ENCODE results near the gene MPV17L2.
A peak's percentile ranks its signal among the peaks of the same experiment; 100 is the strongest.

Gene MPV17L2

DNA sequence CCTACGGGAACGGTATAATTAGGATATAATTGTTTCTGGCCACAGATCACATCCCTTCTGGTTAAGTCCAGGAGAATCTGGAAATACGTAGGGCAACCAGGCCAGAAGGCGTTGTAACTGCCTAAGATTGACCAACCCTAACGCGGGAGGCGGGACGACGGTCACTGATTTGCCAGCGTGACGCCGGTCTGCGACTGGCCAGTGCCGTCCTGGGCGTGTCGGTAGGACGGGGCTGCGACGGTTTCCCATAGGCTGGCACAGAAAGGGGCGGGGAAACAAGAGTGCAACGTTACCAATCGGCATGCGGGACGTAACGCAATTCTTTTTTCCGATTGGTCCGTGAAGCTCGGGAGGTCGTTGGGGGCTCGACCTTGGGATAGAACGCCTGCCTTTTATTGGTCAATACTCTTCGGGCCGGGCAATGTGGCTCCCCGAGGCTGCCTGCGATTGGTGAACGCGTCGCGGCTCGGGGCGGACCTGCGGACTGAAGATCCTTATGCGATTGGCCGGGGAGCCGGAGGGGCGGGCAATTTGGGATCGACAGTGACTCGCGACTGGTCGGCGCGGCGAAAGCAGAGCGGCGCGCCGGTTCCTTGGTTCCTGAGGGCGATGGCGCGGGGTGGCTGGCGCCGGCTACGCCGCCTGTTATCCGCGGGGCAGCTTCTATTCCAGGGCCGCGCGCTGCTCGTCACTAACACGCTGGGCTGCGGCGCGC lies at the start of gene MPV17L2:
Gene MPV17L2, plus strand, starts transcription at position 546 of the 715 bp plus-strand sequence. Its CDS starts 64 bp downstream, at position 610.
- Histone ChIP-seq H3K4me1 (ENCODE audit: insufficient read depth, low read length) (peaks cover 5% of the 10 kb centered on the region; the same call in 1 of the 2 replicates), H3K9ac (ENCODE audit: low read depth, low read length) (peak within 1 kb of the TSS; percentile 82), H3K36me3 (ENCODE audit: insufficient read depth, low read length) (no peaks in the 10 kb centered on the region), H3K9me3 (ENCODE audit: control insufficient read depth, insufficient read depth, low read length) (no peaks in the 10 kb centered on the region)

DNA sequence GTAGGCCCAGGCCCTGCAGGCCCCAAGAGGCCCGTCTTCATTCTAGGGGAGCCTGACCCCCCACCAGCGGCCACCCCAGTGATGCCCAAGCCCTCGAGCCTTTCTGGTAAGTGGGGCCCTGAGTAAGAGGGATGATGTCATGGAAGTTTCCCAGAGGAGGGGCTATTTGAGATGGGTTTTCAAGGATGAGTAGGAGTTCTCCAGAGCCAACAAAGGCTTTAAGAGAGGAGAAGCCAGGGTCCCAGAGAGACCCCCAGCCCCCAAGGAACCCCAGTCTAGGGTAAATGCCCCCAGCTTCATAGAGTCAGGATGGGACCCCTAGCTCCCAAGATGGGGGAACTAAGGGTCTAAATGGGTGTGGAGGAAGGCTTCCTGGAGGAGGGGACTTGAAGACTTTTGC lies 49.1 kb upstream of the MPV17L2 start:
- Histone ChIP-seq H3K9ac (ENCODE audit: low read depth, low read length) (no peak overlapping the region), H3K9me3 (ENCODE audit: control insufficient read depth, insufficient read depth, low read length) (no peaks in the 10 kb centered on the region), H3K4me1 (ENCODE audit: insufficient read depth, low read length) (no peaks in the 10 kb centered on the region), H3K36me3 (ENCODE audit: insufficient read depth, low read length) (no peaks in the 10 kb centered on the region; the same call in 1 of the 2 replicates)

DNA sequence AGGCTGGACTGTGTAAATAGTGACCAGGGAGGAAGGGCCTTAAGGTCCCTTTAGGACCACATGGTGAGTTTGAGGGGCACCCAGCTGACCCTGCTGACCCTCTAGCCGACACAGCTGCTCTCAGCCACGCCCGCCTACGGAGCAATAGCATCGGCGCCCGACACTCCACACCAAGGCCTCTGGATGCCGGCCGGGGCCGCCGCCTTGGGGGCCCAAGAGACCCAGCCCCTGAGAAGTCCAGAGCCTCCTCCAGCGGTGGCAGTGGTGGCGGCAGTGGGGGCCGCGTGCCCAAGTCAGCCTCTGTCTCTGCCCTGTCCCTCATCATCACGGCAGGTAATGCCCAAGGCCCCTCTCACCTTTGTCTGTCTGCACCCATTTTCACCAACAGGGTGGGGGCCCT lies 48.7 kb upstream of the MPV17L2 start:
- Histone ChIP-seq H3K9ac (ENCODE audit: low read depth, low read length) (no peak overlapping the region), H3K36me3 (ENCODE audit: insufficient read depth, low read length) (no peaks in the 10 kb centered on the region; the same call in 1 of the 2 replicates), H3K9me3 (ENCODE audit: control insufficient read depth, insufficient read depth, low read length) (no peaks in the 10 kb centered on the region), H3K4me1 (ENCODE audit: insufficient read depth, low read length) (no peaks in the 10 kb centered on the region)

DNA sequence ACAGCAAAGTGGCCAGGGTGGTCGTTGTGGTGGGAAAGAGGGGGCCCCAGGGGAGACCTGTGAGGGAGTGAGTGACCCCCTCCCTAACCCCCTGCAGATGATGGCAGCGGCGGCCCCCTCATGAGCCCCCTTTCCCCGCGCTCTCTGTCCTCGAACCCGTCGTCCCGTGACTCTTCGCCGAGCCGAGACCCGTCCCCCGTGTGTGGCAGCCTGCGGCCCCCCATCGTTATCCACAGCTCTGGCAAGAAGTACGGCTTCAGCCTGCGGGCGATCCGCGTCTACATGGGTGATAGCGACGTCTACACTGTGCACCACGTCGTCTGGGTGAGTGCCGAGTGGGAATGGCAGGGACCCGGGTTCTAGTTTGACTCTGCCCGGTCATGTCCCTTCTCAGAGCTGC lies 48.1 kb upstream of the MPV17L2 start:
- no peaks in the 10 kb centered on the region for H3K9me3 ChIP-seq (ENCODE audit: control insufficient read depth, insufficient read depth, low read length)
- H3K9ac ChIP-seq (ENCODE audit: low read depth, low read length): no peak overlapping the region
- no peaks in the 10 kb centered on the region for H3K4me1 ChIP-seq (ENCODE audit: insufficient read depth, low read length)
- no peaks in the 10 kb centered on the region; the same call in 1 of the 2 replicates for H3K36me3 ChIP-seq (ENCODE audit: insufficient read depth, low read length)

DNA sequence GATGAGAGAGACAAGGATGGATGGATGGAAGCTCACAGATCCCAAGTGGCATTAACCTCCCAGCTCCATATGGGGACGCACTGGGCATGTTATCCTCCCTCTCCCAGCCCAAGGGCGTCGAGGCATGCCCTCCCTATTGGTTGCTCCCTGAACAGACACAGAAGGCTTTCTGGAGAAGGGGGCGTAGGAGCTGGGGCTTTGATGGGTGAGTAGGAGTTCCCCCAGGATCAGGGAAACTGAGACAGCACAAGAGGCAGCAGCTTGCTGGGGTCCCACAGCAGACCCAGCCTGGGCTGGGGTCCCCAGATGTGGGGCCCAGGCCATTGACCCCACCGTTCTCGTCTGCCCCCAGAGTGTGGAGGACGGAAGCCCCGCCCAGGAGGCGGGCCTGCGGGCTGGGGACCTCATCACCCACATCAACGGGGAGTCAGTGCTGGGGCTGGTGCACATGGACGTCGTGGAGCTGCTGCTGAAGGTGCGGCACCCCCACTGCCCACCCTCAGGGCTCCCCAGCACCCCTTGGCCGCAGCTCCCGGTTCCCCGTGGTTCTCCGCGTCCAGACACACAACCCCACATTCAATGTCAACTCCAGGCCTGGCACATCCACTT lies 47.5 kb upstream of the MPV17L2 start:
- no peak overlapping the region for H3K9ac ChIP-seq (ENCODE audit: low read depth, low read length)
- H3K4me1 ChIP-seq (ENCODE audit: insufficient read depth, low read length): no peaks in the 10 kb centered on the region
- H3K9me3 ChIP-seq (ENCODE audit: control insufficient read depth, insufficient read depth, low read length): no peaks in the 10 kb centered on the region
- H3K36me3 ChIP-seq (ENCODE audit: insufficient read depth, low read length): no peaks in the 10 kb centered on the region; the same call in 1 of the 2 replicates

DNA sequence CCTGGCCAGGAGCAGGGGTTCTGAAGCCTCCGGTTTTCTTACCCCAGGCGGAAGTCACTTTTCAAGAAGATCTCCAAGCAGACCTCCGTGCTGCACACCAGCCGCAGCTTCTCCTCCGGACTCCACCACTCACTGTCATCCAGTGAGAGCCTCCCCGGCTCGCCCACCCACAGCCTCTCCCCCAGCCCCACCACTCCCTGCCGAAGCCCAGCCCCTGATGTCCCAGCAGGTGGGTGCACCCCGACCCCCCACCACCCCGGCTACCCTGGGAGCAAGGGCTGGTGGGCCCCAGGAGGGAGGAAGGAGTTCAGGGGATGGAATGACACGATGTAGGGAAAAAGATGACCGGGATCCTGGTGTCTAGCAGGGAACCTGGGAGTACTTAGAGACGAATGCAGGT lies 45.6 kb upstream of the MPV17L2 start:
- Histone ChIP-seq H3K9me3 (ENCODE audit: control insufficient read depth, insufficient read depth, low read length) (no peaks in the 10 kb centered on the region), H3K4me1 (ENCODE audit: insufficient read depth, low read length) (peaks cover 5% of the 10 kb centered on the region; the same call in 1 of the 2 replicates), H3K9ac (ENCODE audit: low read depth, low read length) (no peak overlapping the region), H3K36me3 (ENCODE audit: insufficient read depth, low read length) (no peaks in the 10 kb centered on the region; the same call in 1 of the 2 replicates)

DNA sequence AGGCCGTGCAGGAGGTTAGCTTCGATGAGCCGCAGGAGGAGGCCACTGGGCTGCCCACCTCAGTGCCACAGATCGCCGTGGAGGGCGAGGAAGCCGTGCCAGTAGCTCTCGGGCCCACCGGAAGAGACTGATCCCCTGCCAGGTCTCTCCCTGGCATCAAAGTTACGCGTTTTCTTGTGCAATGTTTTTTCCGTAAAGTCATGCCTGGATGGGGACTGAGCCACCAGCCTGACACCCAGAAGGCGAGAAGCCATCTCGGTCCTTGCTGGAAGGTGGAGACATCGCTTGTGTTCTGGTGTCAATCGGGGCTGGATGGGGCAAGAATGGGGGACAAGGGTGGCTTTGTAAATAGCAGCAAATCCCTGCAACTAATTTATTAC lies 43.4 kb upstream of the MPV17L2 start:
- Histone ChIP-seq H3K4me1 (ENCODE audit: insufficient read depth, low read length) (peaks cover 5% of the 10 kb centered on the region; the same call in 1 of the 2 replicates), H3K9ac (ENCODE audit: low read depth, low read length) (no peak overlapping the region), H3K36me3 (ENCODE audit: insufficient read depth, low read length) (no peaks in the 10 kb centered on the region; the same call in 1 of the 2 replicates), H3K9me3 (ENCODE audit: control insufficient read depth, insufficient read depth, low read length) (no peaks in the 10 kb centered on the region)

DNA sequence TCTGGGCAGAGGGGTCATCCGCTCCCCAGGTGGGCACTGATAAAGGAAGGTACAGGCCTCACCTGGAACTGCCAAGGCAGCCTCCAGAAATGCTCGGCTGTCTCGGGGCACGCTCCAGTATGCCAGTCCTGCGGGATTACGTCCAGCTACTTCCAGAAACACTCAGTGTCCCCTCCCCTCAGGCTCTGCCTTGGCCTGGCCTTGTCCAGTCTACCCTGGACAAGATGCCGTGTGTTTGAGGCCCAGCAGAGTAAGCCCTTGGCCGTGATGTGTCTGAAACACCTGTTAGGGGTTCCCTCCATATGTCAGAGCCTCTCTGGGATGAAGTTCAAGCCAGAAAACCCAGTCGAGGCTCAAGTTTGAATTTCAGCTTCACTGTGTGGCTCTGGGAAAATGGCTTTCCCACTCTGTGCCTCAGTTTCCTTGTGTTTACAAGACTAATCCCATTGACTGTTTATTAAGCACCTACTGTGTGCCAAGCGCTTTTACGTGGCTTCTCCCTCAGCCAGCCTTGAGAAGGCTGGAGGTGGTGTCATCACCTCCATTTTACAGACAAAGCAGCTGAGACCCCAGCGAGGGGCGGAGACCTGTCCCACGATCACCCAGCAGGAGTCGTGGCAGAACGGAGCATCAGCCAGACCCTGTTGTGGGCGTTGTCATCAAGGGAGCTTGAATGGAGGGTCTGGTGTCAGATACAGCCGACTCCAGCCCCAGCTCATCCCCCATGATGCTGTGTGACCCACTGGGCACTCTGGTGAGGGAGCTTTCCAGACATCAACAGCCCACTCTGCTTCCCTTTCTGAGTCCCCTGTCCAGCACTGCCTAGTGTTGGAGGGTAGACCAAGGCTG lies 42.0 kb upstream of the MPV17L2 start:
- Histone ChIP-seq H3K9ac (ENCODE audit: low read depth, low read length) (no peak overlapping the region), H3K4me1 (ENCODE audit: insufficient read depth, low read length) (peaks cover 5% of the 10 kb centered on the region; the same call in 1 of the 2 replicates), H3K36me3 (ENCODE audit: insufficient read depth, low read length) (no peaks in the 10 kb centered on the region), H3K9me3 (ENCODE audit: control insufficient read depth, insufficient read depth, low read length) (no peaks in the 10 kb centered on the region)

DNA sequence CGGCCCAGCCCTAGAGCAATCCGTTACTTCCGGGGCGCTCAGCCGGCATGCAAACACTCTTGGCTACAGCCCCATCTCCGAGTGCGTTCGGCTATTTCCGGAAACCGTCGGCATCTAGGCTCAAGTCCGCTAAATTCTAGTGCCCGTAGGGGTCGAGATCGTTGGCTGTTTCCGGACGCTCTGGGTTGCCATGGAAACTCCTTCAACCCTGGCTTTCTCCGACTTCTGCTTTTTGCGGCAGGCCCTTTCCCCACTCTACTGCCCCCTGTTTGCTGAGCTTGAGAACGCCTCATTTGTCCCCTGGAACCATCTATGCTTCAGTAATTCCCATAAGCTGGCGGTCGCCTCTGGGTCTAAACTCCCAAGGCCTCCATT lies 40.6 kb upstream of the MPV17L2 start:
- H3K9ac ChIP-seq (ENCODE audit: low read depth, low read length): peak overlapping the region; percentile 78
- no peaks in the 10 kb centered on the region for H3K36me3 ChIP-seq (ENCODE audit: insufficient read depth, low read length)
- H3K9me3 ChIP-seq (ENCODE audit: control insufficient read depth, insufficient read depth, low read length): no peaks in the 10 kb centered on the region
- H3K4me1 ChIP-seq (ENCODE audit: insufficient read depth, low read length): peaks cover 7% of the 10 kb centered on the region; the same call in 1 of the 2 replicates

DNA sequence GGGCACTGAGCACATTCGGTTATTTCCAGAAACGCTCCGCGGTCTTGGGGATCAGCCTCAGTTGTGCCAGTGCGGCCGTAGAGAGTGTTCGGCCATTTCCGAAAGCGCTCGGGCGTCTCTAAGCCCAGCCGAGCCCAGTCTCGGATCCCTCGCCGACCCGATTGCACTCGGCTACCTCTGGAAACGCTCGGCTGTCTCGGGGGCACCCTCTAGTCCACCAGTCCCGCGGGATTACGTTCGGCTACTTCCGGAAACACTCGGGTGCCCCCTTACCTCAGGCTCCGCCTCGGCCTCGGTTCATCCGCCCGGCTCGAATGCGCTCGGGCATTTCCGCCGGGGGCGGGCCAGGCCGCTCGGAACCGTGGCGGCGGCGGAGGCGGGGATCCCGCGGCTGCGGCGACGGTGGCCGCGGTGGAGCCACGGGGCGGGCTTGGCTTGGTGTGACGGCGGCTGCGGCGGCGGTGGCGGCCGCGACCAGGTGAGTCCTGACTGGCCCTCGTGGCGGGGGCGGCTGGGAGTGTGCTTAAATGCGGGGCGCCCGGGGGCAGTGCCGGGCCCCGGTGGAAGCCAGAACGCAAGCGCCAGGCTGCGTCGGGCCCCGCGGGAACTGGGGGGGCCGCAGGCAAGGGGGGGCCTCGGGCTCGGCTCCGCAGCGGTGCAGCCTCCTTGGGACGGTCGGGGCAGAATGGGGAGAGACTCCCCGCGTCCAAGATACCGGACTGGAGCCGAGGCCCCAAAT lies 40.0 kb upstream of the MPV17L2 start, which contains the start of gene PIK3R2:
Gene PIK3R2, plus strand, starts transcription at position 347 of the 739 bp plus-strand sequence. CDS start 2,717 bp downstream, outside the sequence.
- peak within 1 kb of the TSS; percentile 78 for H3K9ac ChIP-seq (ENCODE audit: low read depth, low read length)
- H3K36me3 ChIP-seq (ENCODE audit: insufficient read depth, low read length): no peaks in the 10 kb centered on the region
- H3K4me1 ChIP-seq (ENCODE audit: insufficient read depth, low read length): peaks cover 11% of the 10 kb centered on the region; the same call in 1 of the 2 replicates
- H3K9me3 ChIP-seq (ENCODE audit: control insufficient read depth, insufficient read depth, low read length): no peaks in the 10 kb centered on the region

DNA sequence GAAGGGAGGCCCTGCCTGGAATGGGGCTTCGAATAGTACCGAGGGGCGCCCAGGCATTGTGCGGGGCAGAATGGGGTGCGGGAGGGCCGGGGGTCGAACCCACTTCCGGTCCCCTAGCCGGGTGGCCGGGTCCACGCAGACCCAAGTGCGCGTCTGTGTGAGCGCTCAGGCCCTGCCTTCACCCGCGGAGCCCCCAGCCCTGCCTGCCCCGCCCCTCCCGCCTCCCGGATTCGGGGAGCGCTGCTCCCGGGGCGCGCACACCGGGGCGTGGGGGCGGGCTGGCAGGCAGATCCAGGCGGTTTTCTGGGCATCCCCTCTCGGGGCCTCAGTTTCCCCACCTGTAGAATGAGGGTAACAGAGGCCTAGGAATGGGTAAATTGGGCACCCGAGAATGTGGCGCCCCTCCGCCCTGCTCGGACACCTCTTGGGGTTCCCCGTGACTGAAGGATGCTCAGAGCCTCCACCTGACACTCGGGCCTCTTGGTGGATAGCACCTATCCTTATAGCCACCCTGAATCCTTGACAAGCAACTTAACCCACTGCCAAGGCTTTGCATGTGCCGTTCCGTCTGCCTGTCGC lies 39.4 kb upstream of the MPV17L2 start:
- no peaks in the 10 kb centered on the region for H3K36me3 ChIP-seq (ENCODE audit: insufficient read depth, low read length)
- H3K9ac ChIP-seq (ENCODE audit: low read depth, low read length): peak overlapping the region; percentile 78
- H3K9me3 ChIP-seq (ENCODE audit: control insufficient read depth, insufficient read depth, low read length): no peaks in the 10 kb centered on the region
- peaks cover 12% of the 10 kb centered on the region; the same call in 1 of the 2 replicates for H3K4me1 ChIP-seq (ENCODE audit: insufficient read depth, low read length)

DNA sequence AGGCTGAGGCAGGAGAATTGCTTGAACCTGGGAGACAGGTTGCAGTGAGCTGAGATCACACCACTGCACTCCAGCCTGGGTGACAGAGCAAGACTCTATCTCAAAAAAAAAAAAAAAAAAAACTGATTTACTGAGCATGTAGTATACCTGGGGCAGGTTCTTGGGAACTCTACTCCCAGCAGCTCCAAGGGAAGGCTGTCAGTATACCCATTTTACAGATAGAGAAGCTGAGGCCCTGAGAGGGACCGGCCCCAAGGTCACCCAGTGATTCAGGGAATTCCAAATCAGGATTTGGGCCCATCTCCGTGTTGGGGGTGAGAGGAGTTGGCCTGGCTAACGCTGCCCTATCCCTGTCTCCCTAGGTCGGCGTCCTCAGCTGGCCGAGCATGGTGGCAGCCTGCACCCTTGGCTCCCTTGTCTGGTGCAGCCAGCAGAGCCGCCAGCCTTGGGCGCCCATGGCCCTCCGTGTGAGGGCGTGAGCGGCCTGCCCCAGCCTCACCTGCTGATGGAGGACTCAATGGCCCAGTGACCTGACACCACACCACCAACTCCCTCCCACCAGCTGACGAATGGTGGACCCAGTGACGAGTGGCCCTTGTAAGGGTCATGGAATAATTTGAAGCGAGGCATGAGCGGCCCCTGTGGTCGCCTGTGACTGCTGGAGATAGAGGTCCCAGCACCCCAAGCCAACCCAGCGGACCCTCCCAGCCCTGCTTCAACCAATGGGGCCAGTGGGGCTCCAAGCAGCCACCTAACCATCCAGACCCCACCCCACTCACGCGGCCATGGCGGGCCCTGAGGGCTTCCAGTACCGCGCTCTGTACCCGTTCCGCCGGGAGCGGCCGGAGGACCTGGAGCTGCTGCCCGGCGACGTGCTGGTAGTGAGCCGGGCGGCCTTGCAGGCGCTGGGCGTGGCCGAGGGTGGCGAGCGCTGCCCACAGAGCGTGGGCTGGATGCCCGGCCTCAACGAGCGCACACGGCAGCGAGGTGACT lies 37.6 kb upstream of the MPV17L2 start:
- Histone ChIP-seq H3K9me3 (ENCODE audit: control insufficient read depth, insufficient read depth, low read length) (no peaks in the 10 kb centered on the region), H3K4me1 (ENCODE audit: insufficient read depth, low read length) (peaks cover 12% of the 10 kb centered on the region; the same call in 1 of the 2 replicates)

More for the DNA sequence above, 37.6 kb upstream of the MPV17L2 start:
- H3K9ac ChIP-seq (ENCODE audit: low read depth, low read length): no peak overlapping the region
- no peaks in the 10 kb centered on the region for H3K36me3 ChIP-seq (ENCODE audit: insufficient read depth, low read length)

Measured in ES-I3 (cell line).